Measurements from ENCODE around the gene ADCY5. TPM values are rescaled to one million over a fixed set of nuclear protein-coding genes. Genes with fewer than 3 reads are reported as not detected.

Gene ADCY5
- total RNA-seq, 1 donor from 2014 or later = 32.2 TPM

DNA sequence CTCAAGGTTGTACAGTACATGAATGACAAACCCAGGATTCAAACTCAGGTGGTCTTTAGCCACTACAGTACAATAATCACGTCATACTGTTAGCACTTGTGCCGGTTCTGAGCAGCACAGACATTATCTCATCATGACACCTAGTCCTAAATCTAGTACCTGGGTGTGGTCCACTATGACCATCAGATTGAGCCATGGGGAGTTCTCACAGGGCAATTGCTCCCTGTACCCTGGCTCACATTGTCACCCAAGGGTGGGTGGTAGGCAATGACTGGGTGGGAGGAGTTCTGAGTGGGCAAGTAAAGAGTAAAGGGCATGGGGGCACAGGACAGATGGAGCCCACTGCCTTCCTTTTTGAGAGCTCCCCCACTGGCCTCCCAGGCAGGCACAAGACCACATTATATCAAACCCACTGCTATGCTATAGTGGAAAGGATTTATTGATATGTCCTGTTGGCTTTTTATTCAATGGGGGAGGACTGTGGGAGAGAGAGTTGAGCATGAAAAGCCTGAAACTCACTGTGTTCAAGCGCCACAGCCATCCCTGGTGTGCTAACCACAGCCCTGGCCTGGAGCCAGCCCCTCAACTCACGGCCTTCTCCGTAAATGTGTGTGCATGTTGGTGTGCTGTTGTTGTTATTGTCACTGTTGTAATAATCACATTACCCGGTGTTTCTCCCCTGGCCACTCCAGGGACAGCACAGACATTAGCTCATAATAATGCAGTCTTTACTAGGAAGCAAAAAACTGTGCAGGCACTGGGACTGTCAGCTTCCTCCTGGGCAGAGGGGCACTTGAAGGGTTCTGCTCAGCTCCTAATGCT lies 27.3 kb downstream of the ADCY5 start:
- intact Hi-C loops (cut with DNase I) = loop anchor here (2.0 to 5.0 kb wide), 2 partner anchors 19 to 34 kb away; no protein-coding TSS in a partner anchor
- H3K27ac ChIP-seq = peak overlapping the region; percentile 85 to 87

DNA sequence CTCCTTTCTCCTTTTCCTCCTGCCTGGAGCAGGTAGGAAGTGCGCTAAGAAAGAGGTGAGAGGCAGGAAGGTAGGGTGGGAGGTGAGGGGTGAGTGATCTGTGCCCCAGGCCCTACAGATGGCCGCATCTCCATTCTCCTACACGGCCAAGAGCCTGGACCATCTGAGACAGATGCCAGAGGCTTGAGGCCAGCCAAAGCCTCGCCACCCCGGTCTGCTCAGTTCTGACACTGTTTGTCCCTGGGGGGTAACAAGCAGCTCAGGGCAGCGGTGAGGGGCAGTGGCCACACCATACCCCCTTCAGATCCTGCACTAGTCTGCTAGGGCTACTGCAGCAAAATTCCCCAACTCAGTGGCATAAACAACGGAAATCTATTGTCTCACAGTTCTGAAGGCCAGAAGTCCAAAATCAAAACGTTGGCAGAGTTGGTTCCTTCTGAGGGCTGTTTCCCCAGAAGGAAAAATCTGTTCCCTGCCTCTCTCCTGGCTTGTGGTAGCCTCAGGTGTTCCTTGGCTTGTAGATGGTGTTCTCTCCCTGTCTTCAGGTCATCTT lies 28.4 kb downstream of the ADCY5 start:
- DNase-seq (ENCODE audit: low spot score in 2 of 2) = no peak
- no peaks in the 10 kb centered on the region for H3K9me3 ChIP-seq
- peaks cover 34 to 89% of the 10 kb centered on the region in 2 donors for H3K4me1 ChIP-seq
- intact Hi-C loops (cut with DNase I) = loop anchor here (2.0 to 5.0 kb wide), 2 partner anchors 18 to 33 kb away; no protein-coding TSS in a partner anchor
- no peaks in the 10 kb centered on the region for H3K27me3 ChIP-seq
- H3K27ac ChIP-seq = peak overlapping the region; percentile 85 to 87
- H3K36me3 ChIP-seq = no peaks in the 10 kb centered on the region
- TF ChIP-seq, protein P1, sequence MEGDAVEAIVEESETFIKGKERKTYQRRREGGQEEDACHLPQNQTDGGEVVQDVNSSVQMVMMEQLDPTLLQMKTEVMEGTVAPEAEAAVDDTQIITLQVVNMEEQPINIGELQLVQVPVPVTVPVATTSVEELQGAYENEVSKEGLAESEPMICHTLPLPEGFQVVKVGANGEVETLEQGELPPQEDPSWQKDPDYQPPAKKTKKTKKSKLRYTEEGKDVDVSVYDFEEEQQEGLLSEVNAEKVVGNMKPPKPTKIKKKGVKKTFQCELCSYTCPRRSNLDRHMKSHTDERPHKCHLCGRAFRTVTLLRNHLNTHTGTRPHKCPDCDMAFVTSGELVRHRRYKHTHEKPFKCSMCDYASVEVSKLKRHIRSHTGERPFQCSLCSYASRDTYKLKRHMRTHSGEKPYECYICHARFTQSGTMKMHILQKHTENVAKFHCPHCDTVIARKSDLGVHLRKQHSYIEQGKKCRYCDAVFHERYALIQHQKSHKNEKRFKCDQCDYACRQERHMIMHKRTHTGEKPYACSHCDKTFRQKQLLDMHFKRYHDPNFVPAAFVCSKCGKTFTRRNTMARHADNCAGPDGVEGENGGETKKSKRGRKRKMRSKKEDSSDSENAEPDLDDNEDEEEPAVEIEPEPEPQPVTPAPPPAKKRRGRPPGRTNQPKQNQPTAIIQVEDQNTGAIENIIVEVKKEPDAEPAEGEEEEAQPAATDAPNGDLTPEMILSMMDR (IDR thresholded peaks at IDR 0.05) = no peak
- H3K4me3 ChIP-seq = no peak overlapping the region

More for the DNA sequence above, 27.3 kb downstream of the ADCY5 start:
- Histone ChIP-seq H3K27me3 (no peaks in the 10 kb centered on the region), H3K4me3 (no peak overlapping the region), H3K36me3 (no peaks in the 10 kb centered on the region), H3K9me3 (no peaks in the 10 kb centered on the region), H3K4me1 (peaks cover 34 to 87% of the 10 kb centered on the region in 2 donors)
- TF ChIP-seq, protein P1 (IDR thresholded peaks at IDR 0.05) = no peak
- DNase-seq (ENCODE audit: low spot score in 2 of 2) = no peak

DNA sequence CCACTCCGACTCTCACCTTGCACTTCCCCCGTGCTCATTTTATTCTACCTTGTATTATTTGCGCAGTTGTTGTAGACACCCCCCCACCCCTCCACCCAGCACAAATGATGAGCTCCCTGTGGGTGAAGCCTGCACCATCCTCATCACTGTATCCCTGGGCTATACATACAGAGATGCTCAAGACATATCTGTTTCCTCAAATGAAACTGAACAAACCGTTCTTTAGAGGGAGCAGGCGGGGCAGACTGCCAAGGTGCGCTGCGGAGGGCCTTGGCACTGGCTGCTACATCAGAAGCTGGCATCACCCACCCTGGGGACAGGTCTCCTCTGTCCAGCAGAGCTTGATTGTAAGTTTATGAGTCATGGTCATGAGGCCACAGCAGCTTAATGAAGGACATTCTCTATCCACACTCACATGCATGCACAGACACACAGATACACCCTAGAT lies 29.0 kb downstream of the ADCY5 start:
- peak overlapping the region in 1 of 2 donors; percentile 2 for H3K4me3 ChIP-seq
- intact Hi-C loops (cut with DNase I) = loop anchor here (2.0 to 5.0 kb wide), 2 partner anchors 17 to 33 kb away; no protein-coding TSS in a partner anchor
- peak; percentile 71 to 94 for DNase-seq (ENCODE audit: low spot score in 2 of 2)

DNA sequence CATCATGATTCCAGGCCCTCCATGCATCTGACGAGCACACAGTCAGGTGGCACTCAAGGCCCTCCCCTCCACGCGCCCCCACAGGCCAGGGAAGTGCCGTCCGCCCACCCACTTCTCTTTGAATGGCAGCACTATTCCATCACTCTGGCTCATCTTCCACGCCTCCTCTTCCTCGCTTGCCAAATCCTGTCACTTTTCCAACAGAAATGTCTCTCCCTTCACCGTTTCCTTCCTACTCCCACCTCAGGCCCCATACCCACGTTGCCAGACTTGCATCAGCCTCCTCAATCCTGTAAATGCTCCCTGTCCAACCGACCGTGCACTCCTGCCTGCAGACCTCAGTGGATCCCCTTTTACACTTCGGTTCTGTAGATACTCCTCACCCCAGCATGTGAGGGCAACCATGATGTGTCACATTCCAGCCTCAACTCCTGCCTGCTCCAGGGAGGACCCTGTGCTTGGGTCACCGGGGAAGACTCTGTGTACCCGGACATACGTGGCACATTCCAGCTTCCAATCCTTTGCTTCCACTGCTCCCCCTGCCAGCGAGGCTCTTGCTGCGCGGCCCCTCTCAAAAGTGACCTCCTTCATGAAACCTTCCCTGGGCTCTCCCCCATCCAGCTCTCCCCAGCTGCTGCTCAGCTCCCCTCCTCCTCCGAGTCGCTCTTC lies 29.6 kb downstream of the ADCY5 start:
- H3K9me3 ChIP-seq = no peaks in the 10 kb centered on the region
- TF ChIP-seq, protein P1 (IDR thresholded peaks at IDR 0.05) = no peak
- no peak for DNase-seq (ENCODE audit: low spot score in 2 of 2)
- no peaks in the 10 kb centered on the region for H3K27me3 ChIP-seq
- H3K4me3 ChIP-seq = peak overlapping the region in 1 of 2 donors; percentile 2
- peaks cover 38 to 91% of the 10 kb centered on the region in 2 donors for H3K4me1 ChIP-seq
- no peaks in the 10 kb centered on the region for H3K36me3 ChIP-seq
- peak overlapping the region; percentile 85 to 87 for H3K27ac ChIP-seq
- intact Hi-C loops (cut with DNase I) = no loop called here

More for the DNA sequence above, 29.0 kb downstream of the ADCY5 start:
- Histone ChIP-seq H3K9me3 (no peaks in the 10 kb centered on the region), H3K27ac (peak overlapping the region; percentile 85 to 87), H3K27me3 (no peaks in the 10 kb centered on the region), H3K4me1 (peaks cover 38 to 89% of the 10 kb centered on the region in 2 donors), H3K36me3 (no peaks in the 10 kb centered on the region)
- TF ChIP-seq, protein P1 (IDR thresholded peaks at IDR 0.05) = no peak

DNA sequence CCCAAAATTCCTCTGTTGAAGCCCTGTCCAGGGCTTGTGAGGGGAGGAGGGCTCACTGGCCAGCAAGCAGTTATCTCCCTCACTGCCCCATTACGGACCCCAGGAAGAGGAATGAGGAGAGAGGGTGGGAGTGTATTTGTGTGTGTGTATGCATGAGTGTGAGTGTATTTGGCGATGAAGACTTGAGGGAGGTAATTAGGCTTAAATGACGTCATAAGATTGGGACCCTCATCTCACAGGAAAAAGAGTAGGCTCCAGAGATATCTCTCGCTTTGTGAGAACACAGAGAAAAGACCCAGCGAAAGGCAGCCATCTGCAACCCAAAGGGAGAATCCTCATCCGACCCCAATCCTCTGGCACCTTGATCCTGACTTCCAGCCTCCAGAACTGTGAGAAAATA lies 32.2 kb downstream of the ADCY5 start:
- intact Hi-C loops (cut with DNase I) = no loop called here
- H3K27ac ChIP-seq = peak overlapping the region; percentile 51 to 87
- H3K4me1 ChIP-seq = peaks cover 29 to 93% of the 10 kb centered on the region in 2 donors

More for the DNA sequence above, 32.2 kb downstream of the ADCY5 start:
- DNase-seq (ENCODE audit: low spot score in 2 of 2) = no peak
- no peaks in the 10 kb centered on the region for H3K27me3 ChIP-seq
- TF ChIP-seq, protein P1 (IDR thresholded peaks at IDR 0.05) = no peak
- H3K4me3 ChIP-seq = no peak overlapping the region
- no peaks in the 10 kb centered on the region for H3K9me3 ChIP-seq
- no peaks in the 10 kb centered on the region for H3K36me3 ChIP-seq
